ENCODE results near the gene NCKIPSD. TPM values are rescaled to one million over a fixed set of nuclear protein-coding genes. Genes with fewer than 3 reads are reported as not detected.

Gene NCKIPSD
- total RNA-seq, 1 donor from 2014 or later = 26.3 TPM

DNA sequence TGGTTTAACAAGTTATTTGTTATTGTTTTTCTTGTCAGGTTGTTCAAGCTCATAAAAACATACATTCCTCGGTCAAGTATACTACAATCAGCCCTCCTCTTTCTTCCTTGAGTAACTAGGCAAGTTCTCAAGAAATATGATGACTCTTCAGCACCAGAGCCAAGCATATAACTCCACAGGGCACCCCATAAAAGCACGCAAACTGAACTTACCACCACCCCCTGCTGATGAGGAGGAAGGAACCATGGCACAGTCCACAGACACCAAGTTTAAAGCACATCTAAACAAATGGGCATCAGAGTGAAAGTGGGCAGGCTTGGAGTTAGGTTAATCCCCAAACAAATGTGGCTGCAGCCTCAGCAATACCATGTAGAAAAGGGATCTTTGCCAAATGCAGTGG lies 26.0 kb upstream of the NCKIPSD start:
- Mint-ChIP-seq H3K4me1 (ENCODE audit: unreplicated experiment) (peaks cover 55% of the 10 kb centered on the region), H3K27ac (ENCODE audit: unreplicated experiment) (peak overlapping the region; percentile 50), H3K27me3 (ENCODE audit: unreplicated experiment) (no peaks in the 10 kb centered on the region), H3K36me3 (ENCODE audit: unreplicated experiment) (peaks cover 23% of the 10 kb centered on the region), H3K9me3 (ENCODE audit: unreplicated experiment) (no peaks in the 10 kb centered on the region), H3K4me3 (ENCODE audit: unreplicated experiment) (no peak overlapping the region)
- DNase-seq (ENCODE audit: extremely low spot score, unreplicated experiment) = no peak
- TF ChIP-seq, protein P1, sequence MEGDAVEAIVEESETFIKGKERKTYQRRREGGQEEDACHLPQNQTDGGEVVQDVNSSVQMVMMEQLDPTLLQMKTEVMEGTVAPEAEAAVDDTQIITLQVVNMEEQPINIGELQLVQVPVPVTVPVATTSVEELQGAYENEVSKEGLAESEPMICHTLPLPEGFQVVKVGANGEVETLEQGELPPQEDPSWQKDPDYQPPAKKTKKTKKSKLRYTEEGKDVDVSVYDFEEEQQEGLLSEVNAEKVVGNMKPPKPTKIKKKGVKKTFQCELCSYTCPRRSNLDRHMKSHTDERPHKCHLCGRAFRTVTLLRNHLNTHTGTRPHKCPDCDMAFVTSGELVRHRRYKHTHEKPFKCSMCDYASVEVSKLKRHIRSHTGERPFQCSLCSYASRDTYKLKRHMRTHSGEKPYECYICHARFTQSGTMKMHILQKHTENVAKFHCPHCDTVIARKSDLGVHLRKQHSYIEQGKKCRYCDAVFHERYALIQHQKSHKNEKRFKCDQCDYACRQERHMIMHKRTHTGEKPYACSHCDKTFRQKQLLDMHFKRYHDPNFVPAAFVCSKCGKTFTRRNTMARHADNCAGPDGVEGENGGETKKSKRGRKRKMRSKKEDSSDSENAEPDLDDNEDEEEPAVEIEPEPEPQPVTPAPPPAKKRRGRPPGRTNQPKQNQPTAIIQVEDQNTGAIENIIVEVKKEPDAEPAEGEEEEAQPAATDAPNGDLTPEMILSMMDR (IDR thresholded peaks at IDR 0.05) = no peak

GRCh38 chr3:48709051-48709461 lies 23.3 kb upstream of the NCKIPSD start:
- TF ChIP-seq, protein P1 (IDR thresholded peaks at IDR 0.05) = no peak
- Mint-ChIP-seq H3K27ac (ENCODE audit: unreplicated experiment) (peak overlapping the region; percentile 60), H3K36me3 (ENCODE audit: unreplicated experiment) (peaks cover 24% of the 10 kb centered on the region), H3K27me3 (ENCODE audit: unreplicated experiment) (no peaks in the 10 kb centered on the region), H3K4me3 (ENCODE audit: unreplicated experiment) (no peak overlapping the region), H3K4me1 (ENCODE audit: unreplicated experiment) (peaks cover 40% of the 10 kb centered on the region), H3K9me3 (ENCODE audit: unreplicated experiment) (no peaks in the 10 kb centered on the region)
- DNase-seq (ENCODE audit: extremely low spot score, unreplicated experiment) = no peak

DNA sequence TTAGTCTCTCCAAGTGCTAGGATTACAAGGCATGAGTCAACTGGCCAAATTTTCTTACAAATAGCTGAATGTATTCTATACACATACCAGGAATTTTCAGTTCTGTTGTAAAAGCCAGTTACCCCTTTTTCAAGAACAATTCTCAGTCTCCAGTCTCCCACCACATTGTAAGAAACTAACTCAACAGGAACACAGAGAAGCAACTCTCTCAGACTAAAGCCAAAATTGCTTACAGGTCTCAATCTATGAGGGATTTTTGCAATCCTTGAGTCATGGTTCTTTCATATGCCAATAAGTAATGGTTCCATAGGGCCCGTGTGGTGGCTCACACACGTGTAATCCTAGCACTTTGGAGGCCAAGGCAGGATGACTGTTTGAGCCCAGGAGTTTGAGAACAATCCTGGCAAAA lies 22.8 kb upstream of the NCKIPSD start:
- Mint-ChIP-seq H3K4me1 (ENCODE audit: unreplicated experiment) (peaks cover 42% of the 10 kb centered on the region), H3K9me3 (ENCODE audit: unreplicated experiment) (no peaks in the 10 kb centered on the region), H3K36me3 (ENCODE audit: unreplicated experiment) (peaks cover 24% of the 10 kb centered on the region), H3K4me3 (ENCODE audit: unreplicated experiment) (no peak overlapping the region), H3K27ac (ENCODE audit: unreplicated experiment) (peak overlapping the region; percentile 60), H3K27me3 (ENCODE audit: unreplicated experiment) (no peaks in the 10 kb centered on the region)
- DNase-seq (ENCODE audit: extremely low spot score, unreplicated experiment) = no peak
- TF ChIP-seq, protein P1 (IDR thresholded peaks at IDR 0.05) = no peak

DNA sequence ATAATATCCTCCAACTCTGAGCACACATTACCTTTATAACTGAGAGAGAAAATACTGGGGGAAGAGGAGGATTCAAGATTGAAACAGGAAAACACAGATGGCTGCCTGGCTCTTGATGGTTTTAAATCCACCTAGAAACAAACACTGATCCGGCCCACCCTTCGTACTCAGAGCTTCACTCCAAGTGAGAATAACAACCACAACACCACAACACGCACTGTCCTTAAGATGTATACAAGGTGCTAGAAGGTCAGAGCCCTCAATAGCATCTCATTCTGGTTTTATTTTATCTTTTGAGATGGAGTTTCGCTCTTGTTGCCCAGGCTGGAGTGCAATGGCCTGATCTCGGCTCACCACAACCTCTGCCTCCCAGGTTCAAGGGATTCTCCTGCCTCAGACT lies 21.4 kb upstream of the NCKIPSD start:
- TF ChIP-seq, protein P1 (IDR thresholded peaks at IDR 0.05) = no peak
- H3K27ac Mint-ChIP-seq (ENCODE audit: unreplicated experiment) = no peak overlapping the region
- peaks cover 29% of the 10 kb centered on the region for H3K36me3 Mint-ChIP-seq (ENCODE audit: unreplicated experiment)

DNA sequence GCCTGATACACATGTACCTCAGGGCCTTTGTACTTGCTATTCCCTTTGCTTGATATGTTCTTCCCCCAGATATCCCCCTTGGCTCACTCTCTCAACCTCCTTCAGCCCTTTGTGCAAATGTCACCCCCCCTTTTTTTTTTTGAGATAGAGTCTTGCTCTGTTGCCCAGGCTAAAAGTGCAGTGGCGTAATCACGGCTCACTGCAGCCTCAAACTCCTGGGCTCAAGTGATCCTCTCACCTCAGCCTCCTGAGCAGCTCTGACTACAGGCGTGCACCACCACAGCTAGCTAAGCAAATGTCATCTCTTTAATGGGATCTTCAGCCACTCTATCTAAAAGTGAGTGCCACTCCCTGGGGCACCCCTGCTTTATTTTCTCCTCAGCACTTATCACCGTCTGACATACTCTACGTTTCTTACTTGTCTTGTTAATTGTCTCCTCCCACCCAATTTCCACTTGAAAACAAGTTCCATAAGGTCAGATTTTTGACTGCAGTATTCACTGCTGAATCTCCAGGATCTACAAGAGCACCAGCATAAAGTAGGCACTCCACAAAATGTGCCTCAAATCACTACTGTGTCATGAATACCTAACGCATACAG lies 16.7 kb upstream of the NCKIPSD start:
- Mint-ChIP-seq H3K9me3 (ENCODE audit: unreplicated experiment) (no peaks in the 10 kb centered on the region), H3K4me1 (ENCODE audit: unreplicated experiment) (peaks cover 18% of the 10 kb centered on the region), H3K4me3 (ENCODE audit: unreplicated experiment) (no peak overlapping the region), H3K36me3 (ENCODE audit: unreplicated experiment) (peaks cover 26% of the 10 kb centered on the region), H3K27ac (ENCODE audit: unreplicated experiment) (no peak overlapping the region), H3K27me3 (ENCODE audit: unreplicated experiment) (no peaks in the 10 kb centered on the region)
- TF ChIP-seq, protein P1 (IDR thresholded peaks at IDR 0.05) = no peak
- DNase-seq (ENCODE audit: extremely low spot score, unreplicated experiment) = no peak

More for the DNA sequence above, 21.4 kb upstream of the NCKIPSD start:
- H3K4me3 Mint-ChIP-seq (ENCODE audit: unreplicated experiment) = no peak overlapping the region
- DNase-seq (ENCODE audit: extremely low spot score, unreplicated experiment) = no peak
- no peaks in the 10 kb centered on the region for H3K27me3 Mint-ChIP-seq (ENCODE audit: unreplicated experiment)
- H3K9me3 Mint-ChIP-seq (ENCODE audit: unreplicated experiment) = no peaks in the 10 kb centered on the region
- H3K4me1 Mint-ChIP-seq (ENCODE audit: unreplicated experiment) = peaks cover 38% of the 10 kb centered on the region

All from osteocyte (in vitro differentiated cells).